DOHH2 (cell line): ENCODE data around the gene CAPN1.

ENCODE experiments used
- H3F3A ChIP-seq: fragments of 200-600 bp; sonication (generic), shearing (Covaris generic); 2 replicates; pipeline ENCODE4 v1.6.0; 2016; ENCODE audit warnings: antibody characterized with exemption, mild to moderate bottlenecking; ENCODE audit not compliant: control insufficient read depth, insufficient read depth
- H3K27ac ChIP-seq: fragments of 200-600 bp; sonication (generic); 2 replicates; pipeline ENCODE4 v1.5.1; 2014; ENCODE audit warnings: low read depth, mild to moderate bottlenecking, low read length, moderate library complexity
- H3K27me3 ChIP-seq: fragments of 200-600 bp; sonication (generic); 2 replicates; pipeline ENCODE4 v1.6.1; 2014; ENCODE audit warnings: mild to moderate bottlenecking, low read length, mixed read lengths; ENCODE audit not compliant: control insufficient read depth
- H3K36me3 ChIP-seq: fragments of 200-600 bp; sonication (generic); 2 replicates; pipeline ENCODE4 v1.6.1; 2014; ENCODE audit warnings: mild to moderate bottlenecking, low read length, moderate library complexity, mixed read lengths; ENCODE audit not compliant: control insufficient read depth
- H3K4me1 ChIP-seq: fragments of 200-600 bp; sonication (generic); 2 replicates; pipeline ENCODE4 v1.6.1; 2014; ENCODE audit warnings: mild to moderate bottlenecking, low read length, mixed read lengths; ENCODE audit not compliant: control insufficient read depth
- H3K4me2 ChIP-seq: fragments of 200-600 bp; sonication (generic); 2 replicates; pipeline ENCODE4 v1.6.0; 2014; ENCODE audit warnings: mild to moderate bottlenecking, low read length, moderate library complexity
- H3K4me3 ChIP-seq: fragments of 200-600 bp; sonication (generic); 2 replicates; pipeline ENCODE4 v1.5.1; 2014; ENCODE audit warnings: mild to moderate bottlenecking, low read length, mixed read lengths
- H3K79me2 ChIP-seq: fragments of 200-600 bp; sonication (generic); 2 replicates; pipeline ENCODE4 v1.6.1; 2014; ENCODE audit warnings: mild to moderate bottlenecking, low read length, mixed read lengths; ENCODE audit not compliant: control insufficient read depth
- H3K9me2 ChIP-seq: fragments of 200-600 bp; sonication (generic); replicated peaks from 2 replicates; pipeline ENCODE4 v1.6.1; 2014; ENCODE audit warnings: mild to moderate bottlenecking, low read length, mixed read lengths; ENCODE audit not compliant: control insufficient read depth
- H3K9me3 ChIP-seq: fragments of 200-600 bp; sonication (generic); 2 replicates; pipeline ENCODE4 v1.6.1; 2014; ENCODE audit warnings: antibody characterized with exemption, low read length, mixed read lengths; ENCODE audit not compliant: control insufficient read depth, insufficient read depth
- H4K20me1 ChIP-seq: fragments of 200-600 bp; sonication (generic); 2 replicates; pipeline ENCODE4 v1.6.0; 2014; ENCODE audit warnings: low read depth, mild to moderate bottlenecking, antibody characterized with exemption, low read length, moderate library complexity; ENCODE audit not compliant: control insufficient read depth, insufficient read depth
- CTCF ChIP-seq: fragments of 200-600 bp; sonication (generic); IDR thresholded peaks from one replicate; pipeline ENCODE4 v1.5.1; 2014; ENCODE audit warnings: antibody characterized with exemption, mild to moderate bottlenecking, low read depth, low read length; ENCODE audit not compliant: poor library complexity, severe bottlenecking
- EZH2phosphoT487 ChIP-seq: fragments of 200-600 bp; sonication (generic); IDR thresholded peaks from 2 replicates; pipeline ENCODE4 v1.6.1; 2017; ENCODE audit warnings: borderline replicate concordance, mild to moderate bottlenecking, antibody characterized with exemption, low read length, moderate library complexity, mixed read lengths

Gene CAPN1

DNA sequence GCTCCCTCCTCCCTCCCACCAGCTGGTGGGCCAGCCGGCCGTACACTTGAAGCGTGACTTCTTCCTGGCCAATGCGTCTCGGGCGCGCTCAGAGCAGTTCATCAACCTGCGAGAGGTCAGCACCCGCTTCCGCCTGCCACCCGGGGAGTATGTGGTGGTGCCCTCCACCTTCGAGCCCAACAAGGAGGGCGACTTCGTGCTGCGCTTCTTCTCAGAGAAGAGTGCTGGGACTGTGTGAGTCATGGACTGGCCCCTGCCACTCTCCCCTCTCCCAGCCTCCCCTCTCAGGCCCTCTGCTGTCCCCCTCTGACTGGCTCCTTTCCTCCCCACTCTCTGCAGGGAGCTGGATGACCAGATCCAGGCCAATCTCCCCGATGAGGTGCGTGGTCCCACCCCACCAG is 24.7 kb downstream of the CAPN1 start:
- Histone ChIP-seq H3K27ac (no peak overlapping the region), H3K36me3 (peaks cover 51% of the 10 kb centered on the region), H4K20me1 (no peaks in the 10 kb centered on the region), H3K9me2 (no peaks in the 10 kb centered on the region), H3K27me3 (no peaks in the 10 kb centered on the region), H3K79me2 (no peaks in the 10 kb centered on the region), H3K4me2 (no peak overlapping the region), H3K9me3 (no peaks in the 10 kb centered on the region), H3K4me1 (no peaks in the 10 kb centered on the region), H3K4me3 (no peak overlapping the region), H3F3A (peaks cover 3% of the 10 kb centered on the region; the same call in 1 of the 2 replicates)
- no peak for TF ChIP-seq EZH2phosphoT487
- no peak for TF ChIP-seq CTCF

GRCh38 chr11:65206901-65207300 is 25.2 kb downstream of the CAPN1 start:
- Histone ChIP-seq H4K20me1 (no peaks in the 10 kb centered on the region), H3K27ac (no peak overlapping the region), H3K4me2 (no peak overlapping the region)

GRCh38 chr11:65207918-65208784 is 26.4 kb downstream of the CAPN1 start:
- no peak for TF ChIP-seq EZH2phosphoT487
- no peak for TF ChIP-seq CTCF
- H3K4me1 ChIP-seq: peaks cover under 1% of the 10 kb centered on the region
- no peaks in the 10 kb centered on the region for H3K9me2 ChIP-seq
- no peaks in the 10 kb centered on the region for H3F3A ChIP-seq
- no peaks in the 10 kb centered on the region for H4K20me1 ChIP-seq
- no peaks in the 10 kb centered on the region for H3K9me3 ChIP-seq
- no peaks in the 10 kb centered on the region for H3K79me2 ChIP-seq
- no peak overlapping the region for H3K4me3 ChIP-seq
- no peak overlapping the region for H3K4me2 ChIP-seq
- no peaks in the 10 kb centered on the region for H3K27me3 ChIP-seq
- peaks cover 51% of the 10 kb centered on the region for H3K36me3 ChIP-seq
- H3K27ac ChIP-seq: no peak overlapping the region

More at GRCh38 chr11:65206901-65207300, 25.2 kb downstream of the CAPN1 start:
- no peak overlapping the region for H3K4me3 ChIP-seq
- TF ChIP-seq CTCF (no peak), EZH2phosphoT487 (no peak)
- H3F3A ChIP-seq: peaks cover 3% of the 10 kb centered on the region; the same call in 1 of the 2 replicates
- no peaks in the 10 kb centered on the region for H3K9me2 ChIP-seq
- H3K27me3 ChIP-seq: no peaks in the 10 kb centered on the region
- peaks cover 51% of the 10 kb centered on the region for H3K36me3 ChIP-seq
- H3K79me2 ChIP-seq: no peaks in the 10 kb centered on the region
- no peaks in the 10 kb centered on the region for H3K9me3 ChIP-seq
- no peaks in the 10 kb centered on the region for H3K4me1 ChIP-seq
